GM12878 (cell line): ENCODE measurements around the gene DLGAP3. TPM values are rescaled to one million over a fixed set of nuclear protein-coding genes. Genes with fewer than 3 reads are reported as not detected.

Source experiments
- ATF7 ChIP-seq: fragments of 450-650 bp; IDR thresholded peaks from 2 replicates; pipeline ENCODE4 v1.6.1; 2016; ENCODE audit warnings: low read depth, mild to moderate bottlenecking
- BHLHE40 ChIP-seq, 2 experiments: fragments of 450-650 bp in 1 of 2; IDR thresholded peaks; 2 replicates each; pipeline ENCODE4 v1.6.1; 2011 to 2017; ENCODE audit warnings: low read depth in 2 of 2, borderline replicate concordance in 1 of 2, improper control_type of control experiment in 1 of 2, low read length in 1 of 2, mild to moderate bottlenecking in 1 of 2
- GABPA ChIP-seq: IDR thresholded peaks from 2 replicates; pipeline ENCODE4 v1.6.1; 2014; ENCODE audit warnings: antibody characterized with exemption, low read depth, mild to moderate bottlenecking, inconsistent platforms
- IKZF1 ChIP-seq: fragments of 450-650 bp; conservative IDR thresholded peaks from 2 replicates; pipeline ENCODE4 v1.6.1; 2017; ENCODE audit warnings: antibody characterized with exemption, mild to moderate bottlenecking
- IRF4 ChIP-seq: IDR thresholded peaks from 2 replicates; pipeline ENCODE4 v1.6.1; 2011; ENCODE audit warnings: low read depth, low read length
- RAD51 ChIP-seq: fragments of 450-650 bp; IDR thresholded peaks from 2 replicates; pipeline ENCODE4 v1.6.1; 2016; ENCODE audit warnings: moderate library complexity, mild to moderate bottlenecking, inconsistent platforms
- SPI1 ChIP-seq: IDR thresholded peaks from 2 replicates; pipeline ENCODE4 v1.6.1; 2011; ENCODE audit warnings: low read depth, mild to moderate bottlenecking, low read length, moderate library complexity, borderline replicate concordance; ENCODE audit not compliant: insufficient read depth
- TBL1XR1 ChIP-seq: IDR thresholded peaks from 2 replicates; pipeline ENCODE4 v1.6.1; 2012; ENCODE audit warnings: low read depth, low read length, improper control_type of control experiment
- ZSCAN29 ChIP-seq: fragments of 450-650 bp; IDR thresholded peaks from 2 replicates; pipeline ENCODE4 v1.6.1; 2017; ENCODE audit warnings: mild to moderate bottlenecking, moderate library complexity
- ZZZ3 ChIP-seq: IDR thresholded peaks from 2 replicates; pipeline ENCODE4 v1.6.1; 2011; ENCODE audit warnings: low read depth; ENCODE audit not compliant: control insufficient read depth, insufficient read length
- polyA plus RNA-seq, 11 experiments: library from polyadenylated mRNA; depleted of rRNA in 4 of 11; unstranded in 6 of 11; stranded (reverse) in 5 of 11; fragments of >200 nt; fragmentation: Nextera tagmentation in 4 of 11; fragmentation: Illumina TruSeq in 1 of 11; extraction: Ambion mirVana in 4 of 11; extraction: Trizol in 1 of 11; gene quantifications; 1 replicate in 1 of 11; 2 replicates in 10 of 11; pipeline versions ENCODE4 v1.2.1 to v1.2.3, GENCODE V29; 2011 to 2016; ENCODE audit warnings: inconsistent platforms in 2 of 11, missing spikeins in 2 of 11, low read depth in 1 of 11
- total RNA-seq, 4 experiments: library from RNA; depleted of rRNA in 3 of 4; stranded (reverse); fragments of >200 nt in 3 of 4; fragmentation: Illumina TruSeq in 1 of 4; extraction: Trizol in 1 of 4; gene quantifications; 2 replicates each; pipeline versions ENCODE4 v1.2.1 to v1.2.3, GENCODE V29; 2013 to 2021
- TF ChIP-seq, protein P1 (sequence below): fragments of 450-650 bp; IDR thresholded peaks from 2 replicates; pipeline ENCODE4 v1.6.1; 2018; ENCODE audit warnings: mild to moderate bottlenecking, low read depth, moderate library complexity; ENCODE audit not compliant: partially characterized antibody

Gene DLGAP3
- total and polyA plus RNA-seq, 10 of the 15 experiments (the other 5 are each of a cell fraction or from before 2014, with no cell fraction given) = 0.03 to 0.15 (median 0.08) TPM; not detected in 4

DNA sequence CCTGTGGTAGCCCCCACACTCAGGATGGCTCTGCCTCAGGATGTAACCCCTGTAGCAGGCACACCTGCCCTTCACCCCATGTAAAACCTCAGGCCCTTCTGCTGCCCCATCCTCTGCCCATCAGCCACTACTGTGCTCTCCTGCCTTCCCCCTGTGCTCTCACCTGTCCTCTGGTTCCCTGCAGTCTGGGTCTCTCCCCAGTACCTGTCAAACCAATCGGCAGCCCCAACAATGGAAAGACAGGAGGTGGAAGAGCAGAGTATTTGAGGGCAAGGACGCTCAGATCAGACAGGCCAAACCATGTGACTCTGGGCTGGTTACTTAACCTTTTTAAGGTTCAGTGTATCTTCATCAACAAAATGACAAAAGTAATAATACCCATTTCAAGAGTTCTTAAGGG, 100.8 kb downstream of the DLGAP3 start (continued):
- TF ChIP-seq, protein P1, sequence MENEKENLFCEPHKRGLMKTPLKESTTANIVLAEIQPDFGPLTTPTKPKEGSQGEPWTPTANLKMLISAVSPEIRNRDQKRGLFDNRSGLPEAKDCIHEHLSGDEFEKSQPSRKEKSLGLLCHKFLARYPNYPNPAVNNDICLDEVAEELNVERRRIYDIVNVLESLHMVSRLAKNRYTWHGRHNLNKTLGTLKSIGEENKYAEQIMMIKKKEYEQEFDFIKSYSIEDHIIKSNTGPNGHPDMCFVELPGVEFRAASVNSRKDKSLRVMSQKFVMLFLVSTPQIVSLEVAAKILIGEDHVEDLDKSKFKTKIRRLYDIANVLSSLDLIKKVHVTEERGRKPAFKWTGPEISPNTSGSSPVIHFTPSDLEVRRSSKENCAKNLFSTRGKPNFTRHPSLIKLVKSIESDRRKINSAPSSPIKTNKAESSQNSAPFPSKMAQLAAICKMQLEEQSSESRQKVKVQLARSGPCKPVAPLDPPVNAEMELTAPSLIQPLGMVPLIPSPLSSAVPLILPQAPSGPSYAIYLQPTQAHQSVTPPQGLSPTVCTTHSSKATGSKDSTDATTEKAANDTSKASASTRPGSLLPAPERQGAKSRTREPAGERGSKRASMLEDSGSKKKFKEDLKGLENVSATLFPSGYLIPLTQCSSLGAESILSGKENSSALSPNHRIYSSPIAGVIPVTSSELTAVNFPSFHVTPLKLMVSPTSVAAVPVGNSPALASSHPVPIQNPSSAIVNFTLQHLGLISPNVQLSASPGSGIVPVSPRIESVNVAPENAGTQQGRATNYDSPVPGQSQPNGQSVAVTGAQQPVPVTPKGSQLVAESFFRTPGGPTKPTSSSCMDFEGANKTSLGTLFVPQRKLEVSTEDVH = no peak
- TF ChIP-seq GABPA (no peak), SPI1 (no peak), ZZZ3 (no peak), BHLHE40 (IDR thresholded peaks at IDR 0.05; ENCODE audit: borderline replicate concordance in 1 of 2, low read depth in 2 of 2, low read length in 1 of 2) (no peak), ATF7 (no peak), RAD51 (no peak), ZSCAN29 (no peak), IRF4 (no peak), TBL1XR1 (no peak), IKZF1 (no peak)
- TF ChIP-seq, all 136 proteins: peak for 0
